Coronary artery (tissue), 2 donors: ENCODE measurements around the gene MBP.

Experiments used
- DNase-seq: peaks from one replicate; pipeline ENCODE4 v3.0.0-alpha.2; 2017; ENCODE audit warnings: low spot score
- H3K27ac ChIP-seq, 2 donors: fragments of 200-600 bp; sonication (generic); one replicate each; pipeline ENCODE4 v1.5.1; 2016 to 2019
- H3K4me3 ChIP-seq: fragments of 200-600 bp; sonication (generic); 2 replicates; pipeline ENCODE4 v1.5.1; 2016; ENCODE audit warnings: mild to moderate bottlenecking, moderate library complexity
- CTCF ChIP-seq: fragments of 200-600 bp; sonication (generic); IDR thresholded peaks from one replicate; pipeline ENCODE4 v1.5.1; 2019; ENCODE audit warnings: antibody characterized with exemption

Gene MBP

GRCh38 chr18:76975577-76976110, 156.9 kb downstream of the MBP start:
- no peak overlapping the region for H3K4me3 ChIP-seq
- no peak for TF ChIP-seq CTCF
- H3K27ac ChIP-seq, result no peak overlapping the region
- DNase-seq, result peak; percentile 49

GRCh38 chr18:76974386-76974785, 158.2 kb downstream of the MBP start:
- no peak overlapping the region for H3K27ac ChIP-seq
- no peak for DNase-seq
- no peak for TF ChIP-seq CTCF
- H3K4me3 ChIP-seq, result no peak overlapping the region

GRCh38 chr18:76973520-76974266, 158.9 kb downstream of the MBP start:
- no peak for TF ChIP-seq CTCF
- H3K4me3 ChIP-seq, result no peak overlapping the region
- H3K27ac ChIP-seq, result no peak overlapping the region
- peak; percentile 40 for DNase-seq

GRCh38 chr18:76972846-76973519, 159.6 kb downstream of the MBP start:
- Histone ChIP-seq H3K4me3 (no peak overlapping the region), H3K27ac (no peak overlapping the region)
- TF ChIP-seq CTCF, result no peak
- no peak for DNase-seq

GRCh38 chr18:76972241-76972640, 160.3 kb downstream of the MBP start:
- H3K27ac ChIP-seq, result no peak overlapping the region
- DNase-seq, result peak; percentile 59
- no peak overlapping the region for H3K4me3 ChIP-seq
- TF ChIP-seq CTCF, result no peak

- H3K27ac ChIP-seq, result no peak overlapping the region
- H3K4me3 ChIP-seq, result no peak overlapping the region
- no peak for DNase-seq
- TF ChIP-seq CTCF, result no peak
Observed at GRCh38 chr18:76970770-76971559, 161.6 kb downstream of the MBP start.
